GM18951 (cell line): ENCODE results near the gene IFT22.
A peak's percentile ranks its signal among the peaks of the same experiment; 100 is the strongest.

Experiments
- POLR2A ChIP-seq: IDR thresholded peaks from 4 replicates; pipeline ENCODE4 v1.6.1; 2011; ENCODE audit warnings: mild to moderate bottlenecking; ENCODE audit not compliant: insufficient read length, insufficient read depth; ENCODE audit errors: extremely low read depth
- in situ Hi-C: fragments of 300-500 bp; cut with MboI; formaldehyde crosslinking; loops from one replicate; pipeline ENCODE4 v1.12.0; 2022; ENCODE audit warnings: low sequenced_read_pairs, mixed read lengths, inconsistent platforms; ENCODE audit not compliant: unreplicated experiment

IFT22 gene

GRCh38 chr7:101347477-101347876 lies 25.9 kb upstream of the IFT22 start:
- no peak for TF ChIP-seq POLR2A
- in situ Hi-C loops, result no loop called here

- no peak for TF ChIP-seq POLR2A
- in situ Hi-C loops, result no loop called here
Measured at GRCh38 chr7:101342892-101343291, 21.3 kb upstream of the IFT22 start.

- in situ Hi-C loops, result no loop called here
- no peak for TF ChIP-seq POLR2A
Measured at GRCh38 chr7:101340379-101340778, 18.8 kb upstream of the IFT22 start.

GRCh38 chr7:101333912-101334311 lies 12.3 kb upstream of the IFT22 start:
- in situ Hi-C loops, result no loop called here
- no peak for TF ChIP-seq POLR2A

GRCh38 chr7:101332026-101332425 lies 10.4 kb upstream of the IFT22 start:
- in situ Hi-C loops, result no loop called here
- no peak for TF ChIP-seq POLR2A

- in situ Hi-C loops, result no loop called here
- no peak for TF ChIP-seq POLR2A
Measured at GRCh38 chr7:101330011-101330484, 8.4 kb upstream of the IFT22 start.

GRCh38 chr7:101328159-101328558 lies 6.5 kb upstream of the IFT22 start:
- in situ Hi-C loops, result no loop called here
- no peak for TF ChIP-seq POLR2A

- no peak for TF ChIP-seq POLR2A
- in situ Hi-C loops, result no loop called here
Measured at GRCh38 chr7:101319401-101319800, 2.2 kb downstream of the IFT22 start.

GRCh38 chr7:101315336-101315735 lies 6.3 kb downstream of the IFT22 start:
- in situ Hi-C loops, result no loop called here
- no peak for TF ChIP-seq POLR2A

GRCh38 chr7:101308245-101309085 lies 13.1 kb downstream of the IFT22 start:
- TF ChIP-seq POLR2A, result peak; percentile 27
- in situ Hi-C loops, result no loop called here

- TF ChIP-seq POLR2A, result no peak
- in situ Hi-C loops, result no loop called here
Measured at GRCh38 chr7:101306307-101306706, 15.3 kb downstream of the IFT22 start.

GRCh38 chr7:101303102-101303701 lies 18.4 kb downstream of the IFT22 start:
- in situ Hi-C loops, result no loop called here
- no peak for TF ChIP-seq POLR2A

GRCh38 chr7:101302641-101303101 lies 18.9 kb downstream of the IFT22 start:
- no peak for TF ChIP-seq POLR2A
- in situ Hi-C loops, result no loop called here
